SU-DHL-6 (cell line): ENCODE data around the gene KCNK6.

ENCODE experiments used
- H2AFZ ChIP-seq: fragments of 200-600 bp; sonication (generic); 2 replicates; pipeline ENCODE4 v1.6.1; 2014; ENCODE audit warnings: low read depth, mild to moderate bottlenecking, moderate library complexity, mixed read lengths, antibody characterized with exemption, low read length; ENCODE audit not compliant: severe bottlenecking
- H3F3A ChIP-seq: fragments of 200-600 bp; shearing (Covaris generic); 2 replicates; pipeline ENCODE4 v1.6.0; 2016; ENCODE audit warnings: antibody characterized with exemption, mild to moderate bottlenecking; ENCODE audit not compliant: insufficient read depth
- H3K27ac ChIP-seq: fragments of 200-600 bp; sonication (generic); 2 replicates; pipeline ENCODE4 v1.5.1; 2016; ENCODE audit warnings: low read depth, mild to moderate bottlenecking, low read length, moderate library complexity, mixed read lengths
- H3K27me3 ChIP-seq: fragments of 200-600 bp; sonication (generic), shearing (Covaris generic); 2 replicates; pipeline ENCODE4 v1.6.0; 2014; ENCODE audit warnings: mild to moderate bottlenecking, low read length
- H3K36me3 ChIP-seq: fragments of 200-600 bp; sonication (generic); 2 replicates; pipeline ENCODE4 v1.6.1; 2014; ENCODE audit warnings: mild to moderate bottlenecking, low read length, mixed read lengths
- H3K4me2 ChIP-seq: fragments of 300-600, 200-600 bp; shearing (Covaris generic), sonication (generic); 2 replicates; pipeline ENCODE4 v1.6.0; 2014; ENCODE audit warnings: low read length, low read depth, mild to moderate bottlenecking; ENCODE audit not compliant: poor library complexity, severe bottlenecking
- H3K4me3 ChIP-seq: fragments of 200-600 bp; sonication (generic); 2 replicates; pipeline ENCODE4 v1.5.1; 2014; ENCODE audit warnings: antibody characterized with exemption, low read length, mild to moderate bottlenecking, mixed read lengths; ENCODE audit not compliant: insufficient read depth, poor library complexity, severe bottlenecking
- H3K79me2 ChIP-seq: fragments of 200-600 bp; sonication (generic); 2 replicates; pipeline ENCODE4 v1.6.1; 2014; ENCODE audit warnings: mild to moderate bottlenecking, low read length, moderate library complexity; ENCODE audit not compliant: insufficient read depth
- H3K9ac ChIP-seq: fragments of 200-600 bp; sonication (generic); 2 replicates; pipeline ENCODE4 v1.7.0; 2014; ENCODE audit warnings: mild to moderate bottlenecking, low read length
- H3K9me2 ChIP-seq: fragments of 200-600 bp; sonication (generic); replicated peaks from 2 replicates; pipeline ENCODE4 v1.6.1; 2014; ENCODE audit warnings: low read length; ENCODE audit not compliant: insufficient read depth
- H3K9me3 ChIP-seq: fragments of 200-600 bp; sonication (generic); 2 replicates; pipeline ENCODE4 v1.6.1; 2014; ENCODE audit warnings: low read length, mixed read lengths; ENCODE audit not compliant: insufficient read depth
- H4K20me1 ChIP-seq: fragments of 200-600 bp; sonication (generic); 2 replicates; pipeline ENCODE4 v1.6.1; 2014; ENCODE audit warnings: low read depth, mild to moderate bottlenecking, antibody characterized with exemption, low read length, moderate library complexity, mixed read lengths
- CTCF ChIP-seq: fragments of 200-600 bp; sonication (generic); IDR thresholded peaks from one replicate; pipeline ENCODE4 v1.5.1; 2017; ENCODE audit warnings: antibody characterized with exemption, mild to moderate bottlenecking, low read length, moderate library complexity; ENCODE audit not compliant: insufficient read depth, poor library complexity, severe bottlenecking
- EZH2phosphoT487 ChIP-seq: fragments of 200-600 bp; sonication (generic), shearing (Covaris generic); conservative IDR thresholded peaks from 2 replicates; pipeline ENCODE4 v1.6.1; 2018; ENCODE audit warnings: mild to moderate bottlenecking, antibody characterized with exemption, low read length, moderate library complexity, mixed read lengths

Gene KCNK6

GRCh38 chr19:38371081-38371480 is 51.4 kb downstream of the KCNK6 start:
- no peak overlapping the region for H3K27ac ChIP-seq

GRCh38 chr19:38373907-38374331 is 54.3 kb downstream of the KCNK6 start:
- Histone ChIP-seq H3K9me3 (no peaks in the 10 kb centered on the region), H3K27ac (peak overlapping the region; percentile 13; the same call in 1 of the 2 replicates), H3F3A (no peaks in the 10 kb centered on the region; the same call in 1 of the 2 replicates), H3K36me3 (no peaks in the 10 kb centered on the region), H2AFZ (peak overlapping the region; percentile 68), H3K9me2 (no peaks in the 10 kb centered on the region), H3K79me2 (peaks cover 26% of the 10 kb centered on the region), H4K20me1 (no peaks in the 10 kb centered on the region; the same call in 1 of the 2 replicates), H3K4me3 (peak overlapping the region; percentile 50), H3K4me2 (peak overlapping the region; percentile 69), H3K27me3 (no peaks in the 10 kb centered on the region), H3K9ac (peak overlapping the region; percentile 56)
- no peak for TF ChIP-seq EZH2phosphoT487
- TF ChIP-seq CTCF, result no peak

More at GRCh38 chr19:38371081-38371480, 51.4 kb downstream of the KCNK6 start:
- H3K9me2 ChIP-seq, result no peaks in the 10 kb centered on the region
- H3K9me3 ChIP-seq, result no peaks in the 10 kb centered on the region
- H3K4me2 ChIP-seq, result no peak overlapping the region
- TF ChIP-seq CTCF (no peak), EZH2phosphoT487 (no peak)
- no peak overlapping the region for H3K9ac ChIP-seq
- no peaks in the 10 kb centered on the region; the same call in 1 of the 2 replicates for H3F3A ChIP-seq
- no peaks in the 10 kb centered on the region for H3K27me3 ChIP-seq
- H3K4me3 ChIP-seq, result no peak overlapping the region
- H3K36me3 ChIP-seq, result no peaks in the 10 kb centered on the region
- no peak overlapping the region for H2AFZ ChIP-seq
- H3K79me2 ChIP-seq, result peaks cover 13% of the 10 kb centered on the region
- no peaks in the 10 kb centered on the region; the same call in 1 of the 2 replicates for H4K20me1 ChIP-seq

- H3K27ac ChIP-seq, result peak within 1 kb of the TSS; percentile 55
- peak within 1 kb of the TSS; percentile 80 for H3K9ac ChIP-seq
- H3F3A ChIP-seq, result no peaks in the 10 kb centered on the region; the same call in 1 of the 2 replicates
- H3K9me3 ChIP-seq, result no peaks in the 10 kb centered on the region
- peaks cover 26% of the 10 kb centered on the region for H3K79me2 ChIP-seq
- H3K9me2 ChIP-seq, result no peaks in the 10 kb centered on the region
- H2AFZ ChIP-seq, result peak within 1 kb of the TSS; percentile 68
- H3K27me3 ChIP-seq, result no peaks in the 10 kb centered on the region
- H3K4me3 ChIP-seq, result peak within 1 kb of the TSS; percentile 93
- TF ChIP-seq EZH2phosphoT487 (no peak), CTCF (no peak)
- H3K4me2 ChIP-seq, result peak within 1 kb of the TSS; percentile 93
- H3K36me3 ChIP-seq, result no peaks in the 10 kb centered on the region
- H4K20me1 ChIP-seq, result no peaks in the 10 kb centered on the region; the same call in 1 of the 2 replicates
These were observed 54.9 kb downstream of the KCNK6 start, which contains the start of gene PSMD8 for GRCh38 chr19:38374332-38375097. PSMD8 (plus strand) TSS chr19:38374571; CDS start chr19:38374602, 31 bp downstream.
